Ovary (tissue), 9 donors: Measurements from ENCODE around the gene WWOX. TPM values are rescaled to one million over a fixed set of nuclear protein-coding genes. Genes with fewer than 3 reads are reported as not detected.
"Not testable (repeated sequence)": the region's sequence is repeated elsewhere in the genome, so short reads cannot be mapped to it uniquely, and the experiment has no call there.

Source experiments
- DNase-seq, 5 donors: peaks; one replicate each; pipeline ENCODE4 v3.0.0-alpha.2; 2019 to 2020
- H3K27ac ChIP-seq, 2 donors: fragments of 200-600 bp; one replicate each; pipeline versions ENCODE4 v1.5.1 to v1.8.0; 2019 to 2022
- H3K27me3 ChIP-seq: fragments of 200-600 bp; one replicate; pipeline ENCODE4 v1.8.0; 2022
- H3K36me3 ChIP-seq: fragments of 200-600 bp; sonication (generic); one replicate; pipeline ENCODE4 v1.5.1; 2019
- H3K4me1 ChIP-seq: one replicate; pipeline ENCODE4 v1.8.1; 2013; ENCODE audit warnings: mild to moderate bottlenecking, moderate library complexity; ENCODE audit not compliant: insufficient read depth
- H3K4me3 ChIP-seq: fragments of 200-600 bp; sonication (generic); one replicate; pipeline ENCODE4 v1.5.1; 2017
- H3K9me3 ChIP-seq, 2 donors: fragments of 200-600 bp in 1 of 2; sonication (generic) in 1 of 2; one replicate each; pipeline versions ENCODE4 v1.5.1 to v1.8.1; 2013 to 2019; ENCODE audit warnings: mild to moderate bottlenecking in 1 of 2, moderate library complexity in 1 of 2
- EP300 ChIP-seq: sonication (generic); formaldehyde crosslinking; IDR thresholded peaks from one replicate; pipeline ENCODE4 v1.6.1; 2017; ENCODE audit warnings: antibody characterized with exemption
- POLR2A ChIP-seq: fragments of 450-650 bp; IDR thresholded peaks from one replicate; pipeline ENCODE4 v1.6.1; 2017; ENCODE audit warnings: antibody characterized with exemption, mild to moderate bottlenecking, moderate library complexity
- WGBS, 3 donors: extraction: QIAGEN DNeasy Blood & Tissue Kit in 1 of 3; methylation state at CpG; one replicate each; pipeline versions ENCODE4 v1.1.5 to v1.1.7; 2013 to 2017; 5-methylcytosine and 5-hydroxymethylcytosine counted together
- intact Hi-C, 4 donors: fragments of 100-400 bp; cut with DNase I; formaldehyde crosslinking; loops; one replicate each; pipeline versions ENCODE4 v1.11.0 to v1.15.1; 2022 to 2023
- polyA plus RNA-seq, 2 donors: library from polyadenylated mRNA; stranded (reverse); fragments of 200-250 nt in 1 of 2; fragments of 350-450 nt in 1 of 2; fragmentation: Illumina TruSeq in 1 of 2; extraction: RNeasy Lipid Tissue Mini Kit (QIAGEN cat#74804) in 1 of 2; gene quantifications; one replicate each; pipeline ENCODE4 v1.2.3, GENCODE V29; 2013 to 2014
- total RNA-seq, 7 donors: library from RNA; depleted of rRNA in 2 of 7; stranded (reverse); fragments of >200 nt in 2 of 7; fragmentation: NEBNext Ultra II Directional in 3 of 7; extraction: Animal tissue kit (Norgen Biotek cat#: 25700) in 3 of 7; gene quantifications; one replicate each; pipeline versions ENCODE4 v1.1.0 to v1.2.4, GENCODE V29; 2016 to 2023
- TF ChIP-seq, protein P1 (sequence below), 3 donors: fragments of 450-650 bp in 2 of 3; fragments of 200-600 bp in 1 of 3; IDR thresholded peaks; one replicate each; pipeline versions ENCODE4 v1.5.1 to v1.8.0; 2016 to 2022; ENCODE audit warnings: antibody characterized with exemption in 3 of 3, mild to moderate bottlenecking in 1 of 3
- donor health status: DM: no; HTN: no; CAD: no; lungs with moderate emphysema.
- donor health status: DM: no; HTN: no; CAD: no.
- donor health status: Bipolar disorder and iron deficiency.
- donor health status: DM: yes; HTN: yes; CAD: no.
- donor health status: DM: no; HTN: no; CAD: no.
- donor health status: DM: yes; HTN: yes; CAD: no.

WWOX gene
- total and polyA plus RNA-seq, 9 donors, result 11.0 to 40.5 (median 25.2) TPM

DNA sequence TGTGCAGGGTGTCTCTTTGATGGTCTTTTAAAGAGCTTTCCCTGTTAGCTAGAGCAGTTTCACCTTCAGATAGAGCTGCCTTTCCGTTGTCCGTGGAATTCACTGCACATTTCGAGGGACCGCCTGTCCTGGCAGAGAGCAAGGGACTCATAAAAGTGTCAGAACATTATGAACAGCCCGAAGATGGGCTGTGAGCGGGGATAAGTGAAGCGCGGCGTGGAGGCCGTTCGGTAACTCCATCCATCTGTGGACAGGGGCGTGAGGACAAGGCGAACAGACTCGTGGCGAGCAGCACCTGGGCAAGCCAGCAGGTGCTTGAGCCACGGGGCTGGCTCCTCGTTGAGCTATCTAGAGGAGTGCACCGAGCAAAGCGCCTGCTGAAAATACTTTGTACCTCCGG lies 1129.9 kb downstream of the WWOX start:
- no peak overlapping the region for H3K27ac ChIP-seq

DNA sequence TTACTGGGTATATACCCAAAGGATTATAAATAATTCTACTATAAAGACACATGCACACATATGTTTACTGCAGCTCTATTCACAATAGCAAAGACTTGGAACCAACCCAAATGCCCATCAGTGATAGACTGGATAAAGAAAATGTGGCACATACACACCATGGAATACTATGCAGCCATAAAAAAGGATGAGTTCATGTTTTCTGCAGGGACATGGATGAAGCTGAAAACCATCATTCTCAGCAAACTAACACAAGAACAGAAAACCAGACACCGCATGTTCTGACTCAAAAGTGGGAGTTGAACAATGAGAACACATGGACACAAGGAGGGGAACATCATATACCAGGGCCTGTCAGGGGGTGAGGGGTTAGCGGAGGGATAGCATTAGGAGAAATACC lies 1146.2 kb downstream of the WWOX start:
- intact Hi-C loops, H3K27ac ChIP-seq, H3K9me3 ChIP-seq, H3K4me1 ChIP-seq, DNase-seq, H3K27me3 ChIP-seq, H3K4me3 ChIP-seq, H3K36me3 ChIP-seq: not testable (repeated sequence)
- 94 to 98% (median 97%) methylated on average over 2 of the region's 2 CpGs for WGBS, 3 donors

More for the DNA sequence above, 1129.9 kb downstream of the WWOX start:
- Histone ChIP-seq H3K4me3 (peak overlapping the region; percentile 25), H3K4me1 (no peaks in the 10 kb centered on the region), H3K36me3 (no peaks in the 10 kb centered on the region), H3K27me3 (no peaks in the 10 kb centered on the region), H3K9me3 (no peaks in the 10 kb centered on the region)
- intact Hi-C loops, result no loop called here
- TF ChIP-seq, protein P1, sequence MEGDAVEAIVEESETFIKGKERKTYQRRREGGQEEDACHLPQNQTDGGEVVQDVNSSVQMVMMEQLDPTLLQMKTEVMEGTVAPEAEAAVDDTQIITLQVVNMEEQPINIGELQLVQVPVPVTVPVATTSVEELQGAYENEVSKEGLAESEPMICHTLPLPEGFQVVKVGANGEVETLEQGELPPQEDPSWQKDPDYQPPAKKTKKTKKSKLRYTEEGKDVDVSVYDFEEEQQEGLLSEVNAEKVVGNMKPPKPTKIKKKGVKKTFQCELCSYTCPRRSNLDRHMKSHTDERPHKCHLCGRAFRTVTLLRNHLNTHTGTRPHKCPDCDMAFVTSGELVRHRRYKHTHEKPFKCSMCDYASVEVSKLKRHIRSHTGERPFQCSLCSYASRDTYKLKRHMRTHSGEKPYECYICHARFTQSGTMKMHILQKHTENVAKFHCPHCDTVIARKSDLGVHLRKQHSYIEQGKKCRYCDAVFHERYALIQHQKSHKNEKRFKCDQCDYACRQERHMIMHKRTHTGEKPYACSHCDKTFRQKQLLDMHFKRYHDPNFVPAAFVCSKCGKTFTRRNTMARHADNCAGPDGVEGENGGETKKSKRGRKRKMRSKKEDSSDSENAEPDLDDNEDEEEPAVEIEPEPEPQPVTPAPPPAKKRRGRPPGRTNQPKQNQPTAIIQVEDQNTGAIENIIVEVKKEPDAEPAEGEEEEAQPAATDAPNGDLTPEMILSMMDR (IDR thresholded peaks at IDR 0.05), result no peak
- no peak for TF ChIP-seq POLR2A
- no peak for TF ChIP-seq EP300
- no peak for DNase-seq
- 61 to 82% (median 80%) methylated on average over 20 of the region's 20 CpGs for WGBS, 3 donors

DNA sequence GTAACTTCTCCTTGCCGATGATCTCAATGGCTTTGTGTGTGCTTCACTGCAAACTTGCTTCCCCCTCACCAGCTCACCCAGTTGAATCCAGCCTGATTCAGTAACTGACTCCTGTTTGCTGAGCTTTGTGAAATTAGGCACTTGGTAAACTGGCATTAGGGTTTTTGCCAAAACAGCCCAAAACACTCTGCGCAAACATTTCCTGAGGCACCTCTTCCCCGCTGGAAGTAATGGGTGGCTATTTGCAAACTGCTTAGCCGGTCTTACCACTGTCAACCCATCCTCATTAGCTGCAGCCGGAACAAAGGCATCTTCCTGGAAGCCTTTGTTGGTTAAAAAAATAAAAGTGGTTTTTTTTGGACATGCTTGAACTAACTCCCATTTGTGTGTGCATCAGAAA lies 1147.9 kb downstream of the WWOX start:
- WGBS, 3 donors, result 69 to 72% (median 70%) methylated on average over 5 of the region's 5 CpGs
- H3K9me3 ChIP-seq, result no peaks in the 10 kb centered on the region
- H3K27ac ChIP-seq, result no peak overlapping the region
- H3K36me3 ChIP-seq, result no peaks in the 10 kb centered on the region
- no peak for DNase-seq
- TF ChIP-seq EP300 (no peak), POLR2A (no peak)
- TF ChIP-seq, protein P1 (IDR thresholded peaks at IDR 0.05), result no peak
- intact Hi-C loops, result no loop called here
- no peak overlapping the region for H3K4me3 ChIP-seq
- no peaks in the 10 kb centered on the region for H3K27me3 ChIP-seq
- peaks cover 6% of the 10 kb centered on the region for H3K4me1 ChIP-seq

GRCh38 chr16:79248351-79248750 lies 1148.9 kb downstream of the WWOX start:
- Histone ChIP-seq H3K4me3 (no peak overlapping the region), H3K4me1 (peaks cover 7% of the 10 kb centered on the region), H3K27me3 (no peaks in the 10 kb centered on the region), H3K9me3 (no peaks in the 10 kb centered on the region), H3K36me3 (no peaks in the 10 kb centered on the region), H3K27ac (peak overlapping the region in 1 of 2 donors; percentile 24)
- TF ChIP-seq POLR2A, result no peak
- no peak for TF ChIP-seq EP300
- TF ChIP-seq, protein P1 (IDR thresholded peaks at IDR 0.05), result no peak
- 40 to 56% (median 42%) methylated on average over 1 of the region's 1 CpG for WGBS, 3 donors
- intact Hi-C loops, result no loop called here
- DNase-seq, result no peak

GRCh38 chr16:79250502-79251098 lies 1151.1 kb downstream of the WWOX start:
- intact Hi-C loops, result no loop called here
- no peaks in the 10 kb centered on the region for H3K9me3 ChIP-seq
- H3K27ac ChIP-seq, result peak overlapping the region in 1 of 2 donors; percentile 1
- H3K27me3 ChIP-seq, result no peaks in the 10 kb centered on the region
- TF ChIP-seq POLR2A (no peak), EP300 (no peak)
- TF ChIP-seq, protein P1 (IDR thresholded peaks at IDR 0.05), result no peak
- 68 to 75% (median 71%) methylated on average over 8 of the region's 8 CpGs for WGBS, 3 donors
- DNase-seq, result no peak
- H3K4me3 ChIP-seq, result no peak overlapping the region
- H3K36me3 ChIP-seq, result no peaks in the 10 kb centered on the region
- H3K4me1 ChIP-seq, result peaks cover 7% of the 10 kb centered on the region
